ENCODE measurements around the gene GPRC5C.
A peak's percentile ranks its signal among the peaks of the same experiment; 100 is the strongest.

Gene GPRC5C

DNA sequence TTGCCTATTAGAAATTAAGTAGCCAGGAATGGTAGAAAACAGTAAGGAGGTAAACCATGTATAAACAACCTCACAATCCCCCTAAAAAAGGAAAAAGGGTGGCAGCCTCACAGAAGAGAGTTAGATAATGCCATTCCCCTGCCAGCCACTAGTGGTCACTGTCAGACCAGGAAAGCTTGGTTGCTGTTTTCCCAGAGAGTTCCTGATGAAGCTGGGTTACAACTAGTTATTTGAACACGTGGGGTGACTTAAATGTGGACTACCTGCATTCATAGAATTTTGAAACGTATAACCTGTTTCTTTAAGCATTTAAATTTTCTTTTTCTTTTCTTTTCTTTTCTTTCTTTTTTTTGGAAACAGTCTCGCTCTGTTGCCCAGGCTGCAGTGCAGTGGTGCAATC is 5.8 kb downstream of the GPRC5C start:
- Histone ChIP-seq H3K9ac (ENCODE audit: low read length) (no peak overlapping the region), H3K4me3 (ENCODE audit: low read length) (no peak overlapping the region), H3K4me1 (ENCODE audit: control insufficient read depth, insufficient read depth, low read length) (peaks cover 3% of the 10 kb centered on the region), H3K9me3 (ENCODE audit: control insufficient read depth, low read length) (peaks cover 22% of the 10 kb centered on the region), H3K36me3 (ENCODE audit: control insufficient read depth, insufficient read depth, low read length, severe bottlenecking) (no peaks in the 10 kb centered on the region), H3K27me3 (replicated peaks; ENCODE audit: control insufficient read depth, insufficient read depth, low read length) (peaks cover 19% of the 10 kb centered on the region)
- no peak for DNase-seq (ENCODE audit: low read depth)

DNA sequence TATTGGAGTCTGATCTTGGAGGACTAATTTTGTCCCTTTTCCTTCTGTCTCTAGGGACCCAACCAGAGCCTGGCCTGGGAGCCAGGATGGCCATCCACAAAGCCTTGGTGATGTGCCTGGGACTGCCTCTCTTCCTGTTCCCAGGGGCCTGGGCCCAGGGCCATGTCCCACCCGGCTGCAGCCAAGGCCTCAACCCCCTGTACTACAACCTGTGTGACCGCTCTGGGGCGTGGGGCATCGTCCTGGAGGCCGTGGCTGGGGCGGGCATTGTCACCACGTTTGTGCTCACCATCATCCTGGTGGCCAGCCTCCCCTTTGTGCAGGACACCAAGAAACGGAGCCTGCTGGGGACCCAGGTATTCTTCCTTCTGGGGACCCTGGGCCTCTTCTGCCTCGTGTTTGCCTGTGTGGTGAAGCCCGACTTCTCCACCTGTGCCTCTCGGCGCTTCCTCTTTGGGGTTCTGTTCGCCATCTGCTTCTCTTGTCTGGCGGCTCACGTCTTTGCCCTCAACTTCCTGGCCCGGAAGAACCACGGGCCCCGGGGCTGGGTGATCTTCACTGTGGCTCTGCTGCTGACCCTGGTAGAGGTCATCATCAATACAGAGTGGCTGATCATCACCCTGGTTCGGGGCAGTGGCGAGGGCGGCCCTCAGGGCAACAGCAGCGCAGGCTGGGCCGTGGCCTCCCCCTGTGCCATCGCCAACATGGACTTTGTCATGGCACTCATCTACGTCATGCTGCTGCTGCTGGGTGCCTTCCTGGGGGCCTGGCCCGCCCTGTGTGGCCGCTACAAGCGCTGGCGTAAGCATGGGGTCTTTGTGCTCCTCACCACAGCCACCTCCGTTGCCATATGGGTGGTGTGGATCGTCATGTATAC is 8.0 kb downstream of the GPRC5C start:
- H3K9ac ChIP-seq (ENCODE audit: low read length) = no peak overlapping the region
- DNase-seq (ENCODE audit: low read depth) = no peak
- peaks cover 22% of the 10 kb centered on the region for H3K9me3 ChIP-seq (ENCODE audit: control insufficient read depth, low read length)
- peaks cover 22% of the 10 kb centered on the region for H3K4me1 ChIP-seq (ENCODE audit: control insufficient read depth, insufficient read depth, low read length)
- peaks cover 15% of the 10 kb centered on the region for H3K27me3 ChIP-seq (replicated peaks; ENCODE audit: control insufficient read depth, insufficient read depth, low read length)
- H3K36me3 ChIP-seq (ENCODE audit: control insufficient read depth, insufficient read depth, low read length, severe bottlenecking) = no peaks in the 10 kb centered on the region
- H3K4me3 ChIP-seq (ENCODE audit: low read length) = no peak overlapping the region

DNA sequence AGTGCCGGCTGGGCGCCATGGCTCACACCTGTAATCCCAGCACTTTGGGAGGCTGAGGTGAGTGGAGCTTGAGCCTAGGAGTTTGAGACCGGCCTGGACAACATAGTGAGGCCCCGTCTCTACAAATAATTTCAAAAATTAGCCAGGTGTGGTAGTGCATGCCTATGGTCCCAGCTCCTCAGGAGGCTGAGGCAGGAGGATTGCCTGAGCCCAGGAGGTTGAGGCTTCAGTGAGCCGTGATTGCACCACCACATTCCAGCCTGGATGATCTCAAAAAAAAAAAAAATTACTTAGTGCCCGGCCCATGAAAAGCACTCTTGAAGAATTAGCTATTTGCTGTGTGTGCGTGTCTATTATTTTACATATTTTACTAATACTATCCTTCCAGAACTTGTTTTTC is 9.6 kb downstream of the GPRC5C start:
- no peak overlapping the region for H3K4me3 ChIP-seq (ENCODE audit: low read length)
- H3K36me3 ChIP-seq (ENCODE audit: control insufficient read depth, insufficient read depth, low read length, severe bottlenecking) = no peaks in the 10 kb centered on the region

DNA sequence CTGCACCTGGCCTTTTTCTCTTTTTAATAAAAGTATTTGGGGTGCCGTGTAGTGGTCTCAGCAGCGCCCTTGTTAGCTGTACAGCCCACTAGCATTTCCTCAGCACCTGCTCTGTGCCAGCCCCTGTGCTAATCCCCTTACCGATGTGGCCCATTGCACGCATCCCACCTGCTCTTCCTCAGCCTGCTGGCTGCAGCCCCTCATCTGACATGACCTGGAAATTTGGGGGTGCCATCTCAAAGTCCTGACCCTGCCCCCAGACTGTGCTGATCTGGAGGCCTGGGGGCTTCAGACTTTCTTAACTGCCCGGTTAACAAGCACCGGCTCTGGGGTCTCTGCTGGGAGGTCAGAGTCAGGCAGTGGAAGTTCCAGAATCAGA is 10.4 kb downstream of the GPRC5C start:
- Histone ChIP-seq H3K9ac (ENCODE audit: low read length) (no peak overlapping the region), H3K4me3 (ENCODE audit: low read length) (no peak overlapping the region), H3K9me3 (ENCODE audit: control insufficient read depth, low read length) (peaks cover 16% of the 10 kb centered on the region), H3K4me1 (ENCODE audit: control insufficient read depth, insufficient read depth, low read length) (peaks cover 22% of the 10 kb centered on the region), H3K36me3 (ENCODE audit: control insufficient read depth, insufficient read depth, low read length, severe bottlenecking) (no peaks in the 10 kb centered on the region), H3K27me3 (replicated peaks; ENCODE audit: control insufficient read depth, insufficient read depth, low read length) (peaks cover 12% of the 10 kb centered on the region)
- no peak for DNase-seq (ENCODE audit: low read depth)

More for the DNA sequence above, 9.6 kb downstream of the GPRC5C start:
- DNase-seq (ENCODE audit: low read depth) = no peak
- H3K4me1 ChIP-seq (ENCODE audit: control insufficient read depth, insufficient read depth, low read length) = peaks cover 22% of the 10 kb centered on the region
- peaks cover 12% of the 10 kb centered on the region for H3K27me3 ChIP-seq (replicated peaks; ENCODE audit: control insufficient read depth, insufficient read depth, low read length)
- no peak overlapping the region for H3K9ac ChIP-seq (ENCODE audit: low read length)
- H3K9me3 ChIP-seq (ENCODE audit: control insufficient read depth, low read length) = peaks cover 18% of the 10 kb centered on the region

DNA sequence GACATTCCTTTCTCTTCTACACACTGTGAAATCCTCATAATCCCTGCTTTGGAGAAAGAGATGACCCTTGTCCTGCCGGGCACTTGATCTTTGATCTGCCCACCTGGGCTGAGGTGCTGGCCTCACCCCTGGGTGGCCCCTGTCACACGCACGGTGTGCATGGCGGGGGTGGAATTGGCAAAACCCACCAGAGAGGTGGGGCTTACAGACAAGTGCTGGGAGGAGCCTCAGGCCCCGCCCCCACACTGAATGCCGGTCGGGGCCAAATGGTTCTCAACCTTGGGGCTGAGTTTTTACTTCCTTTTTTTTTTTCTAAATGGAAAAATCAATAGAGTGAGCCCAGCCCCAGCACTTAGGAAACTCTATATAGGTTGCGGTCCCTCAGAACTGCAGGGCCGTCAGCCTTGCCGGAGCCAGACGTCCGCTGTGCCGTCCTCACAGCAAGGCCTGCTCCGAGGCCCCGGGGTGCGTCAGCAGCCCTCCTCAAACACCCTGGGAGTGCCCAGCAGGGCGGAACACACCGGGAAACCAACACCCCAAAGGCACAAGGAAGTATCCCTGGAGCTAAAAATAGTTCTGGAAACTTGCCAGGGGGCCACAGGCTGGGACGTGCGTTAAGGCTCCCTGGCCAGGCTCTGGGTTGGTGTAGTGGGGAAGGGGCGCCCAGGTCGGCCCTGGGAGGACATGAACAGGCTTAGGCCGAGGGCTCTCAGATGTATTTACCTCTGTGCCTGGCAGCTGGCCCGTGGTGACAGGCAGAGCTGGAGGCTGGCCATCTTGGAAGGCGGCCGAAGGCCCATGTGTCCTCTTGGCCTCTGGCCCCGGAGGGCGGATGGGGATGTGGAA is 11.0 kb downstream of the GPRC5C start:
- H3K36me3 ChIP-seq (ENCODE audit: control insufficient read depth, insufficient read depth, low read length, severe bottlenecking) = no peaks in the 10 kb centered on the region
- H3K27me3 ChIP-seq (replicated peaks; ENCODE audit: control insufficient read depth, insufficient read depth, low read length) = peaks cover 12% of the 10 kb centered on the region
- no peak overlapping the region for H3K9ac ChIP-seq (ENCODE audit: low read length)
- H3K4me1 ChIP-seq (ENCODE audit: control insufficient read depth, insufficient read depth, low read length) = peaks cover 22% of the 10 kb centered on the region
- peaks cover 10% of the 10 kb centered on the region for H3K9me3 ChIP-seq (ENCODE audit: control insufficient read depth, low read length)
- peak overlapping the region; percentile 58 for H3K4me3 ChIP-seq (ENCODE audit: low read length)
- no peak for DNase-seq (ENCODE audit: low read depth)

GRCh38 chr17:74443516-74444296 is 11.8 kb downstream of the GPRC5C start:
- H3K4me1 ChIP-seq (ENCODE audit: control insufficient read depth, insufficient read depth, low read length) = peaks cover 22% of the 10 kb centered on the region
- H3K27me3 ChIP-seq (replicated peaks; ENCODE audit: control insufficient read depth, insufficient read depth, low read length) = peaks cover 12% of the 10 kb centered on the region
- peaks cover 6% of the 10 kb centered on the region for H3K9me3 ChIP-seq (ENCODE audit: control insufficient read depth, low read length)
- no peak overlapping the region for H3K4me3 ChIP-seq (ENCODE audit: low read length)
- no peak overlapping the region for H3K9ac ChIP-seq (ENCODE audit: low read length)
- H3K36me3 ChIP-seq (ENCODE audit: control insufficient read depth, insufficient read depth, low read length, severe bottlenecking) = no peaks in the 10 kb centered on the region
- no peak for DNase-seq (ENCODE audit: low read depth)

GRCh38 chr17:74444406-74444805 is 12.5 kb downstream of the GPRC5C start:
- Histone ChIP-seq H3K9ac (ENCODE audit: low read length) (no peak overlapping the region), H3K4me1 (ENCODE audit: control insufficient read depth, insufficient read depth, low read length) (peaks cover 22% of the 10 kb centered on the region), H3K4me3 (ENCODE audit: low read length) (no peak overlapping the region), H3K9me3 (ENCODE audit: control insufficient read depth, low read length) (no peaks in the 10 kb centered on the region), H3K27me3 (replicated peaks; ENCODE audit: control insufficient read depth, insufficient read depth, low read length) (peaks cover 12% of the 10 kb centered on the region), H3K36me3 (ENCODE audit: control insufficient read depth, insufficient read depth, low read length, severe bottlenecking) (no peaks in the 10 kb centered on the region)
- DNase-seq (ENCODE audit: low read depth) = no peak

DNA sequence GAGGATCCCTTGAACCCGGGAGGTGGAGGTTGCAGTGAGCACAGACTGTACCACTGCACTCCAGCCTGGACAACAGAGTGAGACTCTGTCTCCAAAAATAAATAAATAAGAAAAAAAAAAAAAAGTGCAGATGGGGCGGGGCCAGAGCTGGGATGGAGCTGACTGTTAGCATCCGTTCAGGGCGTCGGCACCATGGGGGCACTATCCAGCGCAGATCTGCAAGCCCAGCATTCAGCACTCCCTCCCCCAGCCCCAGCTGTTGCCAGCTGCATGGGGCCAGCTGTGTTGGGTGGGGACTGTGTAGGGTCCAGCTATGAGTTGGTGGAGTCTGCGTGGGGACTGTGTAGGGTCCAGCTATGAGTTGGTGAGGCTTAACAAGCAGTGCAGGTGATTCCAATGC is 13.3 kb downstream of the GPRC5C start:
- no peak overlapping the region for H3K9ac ChIP-seq (ENCODE audit: low read length)
- H3K36me3 ChIP-seq (ENCODE audit: control insufficient read depth, insufficient read depth, low read length, severe bottlenecking) = no peaks in the 10 kb centered on the region
- no peak for DNase-seq (ENCODE audit: low read depth)
- no peak overlapping the region for H3K4me3 ChIP-seq (ENCODE audit: low read length)
- H3K27me3 ChIP-seq (replicated peaks; ENCODE audit: control insufficient read depth, insufficient read depth, low read length) = peaks cover 12% of the 10 kb centered on the region
- peaks cover 22% of the 10 kb centered on the region for H3K4me1 ChIP-seq (ENCODE audit: control insufficient read depth, insufficient read depth, low read length)
- no peaks in the 10 kb centered on the region for H3K9me3 ChIP-seq (ENCODE audit: control insufficient read depth, low read length)

- H3K4me3 ChIP-seq (ENCODE audit: low read length) = no peak overlapping the region
- DNase-seq (ENCODE audit: low read depth) = no peak
- no peaks in the 10 kb centered on the region for H3K36me3 ChIP-seq (ENCODE audit: control insufficient read depth, insufficient read depth, low read length, severe bottlenecking)
- peaks cover 22% of the 10 kb centered on the region for H3K4me1 ChIP-seq (ENCODE audit: control insufficient read depth, insufficient read depth, low read length)
- peaks cover 12% of the 10 kb centered on the region for H3K27me3 ChIP-seq (replicated peaks; ENCODE audit: control insufficient read depth, insufficient read depth, low read length)
- no peaks in the 10 kb centered on the region for H3K9me3 ChIP-seq (ENCODE audit: control insufficient read depth, low read length)
- H3K9ac ChIP-seq (ENCODE audit: low read length) = no peak overlapping the region
These were observed 14.9 kb downstream of the GPRC5C start for GRCh38 chr17:74446551-74447500.

- Histone ChIP-seq H3K4me1 (ENCODE audit: control insufficient read depth, insufficient read depth, low read length) (peaks cover 19% of the 10 kb centered on the region), H3K36me3 (ENCODE audit: control insufficient read depth, insufficient read depth, low read length, severe bottlenecking) (no peaks in the 10 kb centered on the region)
These were observed 15.8 kb downstream of the GPRC5C start for GRCh38 chr17:74447628-74448159.

More at GRCh38 chr17:74447628-74448159, 15.8 kb downstream of the GPRC5C start:
- no peak for DNase-seq (ENCODE audit: low read depth)
- H3K9me3 ChIP-seq (ENCODE audit: control insufficient read depth, low read length) = no peaks in the 10 kb centered on the region
- H3K27me3 ChIP-seq (replicated peaks; ENCODE audit: control insufficient read depth, insufficient read depth, low read length) = peaks cover 7% of the 10 kb centered on the region
- H3K9ac ChIP-seq (ENCODE audit: low read length) = no peak overlapping the region
- no peak overlapping the region for H3K4me3 ChIP-seq (ENCODE audit: low read length)
